Kidney (tissue), 14 donors: ENCODE data around the gene LDLRAD3. TPM values are rescaled to one million over a fixed set of nuclear protein-coding genes. Genes with fewer than 3 reads are reported as not detected.
A peak's percentile ranks its signal among the peaks of the same experiment; 100 is the strongest.

Experiments used
- DNase-seq, 5 donors: peaks; one replicate each; pipeline ENCODE4 v3.0.0-alpha.2; 2013 to 2020
- FAIRE-seq: peaks from 2 replicates; lab custom pipeline; 2012; peaks lifted over from hg19 to GRCh38; lab: Jason Lieb, UNC
- H3K27ac ChIP-seq, 2 donors: one replicate each; pipeline ENCODE4 v1.7.0; 2013; ENCODE audit warnings: low read depth in 2 of 2, low read length in 2 of 2, inconsistent platforms in 1 of 2
- H3K27me3 ChIP-seq: one replicate; pipeline ENCODE4 v1.7.1; 2013; ENCODE audit warnings: low read length, inconsistent platforms; ENCODE audit not compliant: control insufficient read depth, insufficient read depth
- H3K36me3 ChIP-seq, 3 donors: one replicate each; pipeline versions ENCODE4 v1.7.0 to v1.7.1; 2013; ENCODE audit warnings: low read length in 3 of 3, control low read depth in 1 of 3, inconsistent platforms in 1 of 3; ENCODE audit not compliant: insufficient read depth in 3 of 3, control insufficient read depth in 2 of 3
- H3K4me1 ChIP-seq, 3 donors: one replicate each; pipeline versions ENCODE4 v1.7.0 to v1.7.1; 2013; ENCODE audit warnings: low read length in 3 of 3, inconsistent platforms in 1 of 3, low read depth in 1 of 3; ENCODE audit not compliant: control insufficient read depth in 2 of 3, insufficient read depth in 2 of 3
- H3K4me3 ChIP-seq, 3 donors: one replicate each; pipeline versions ENCODE4 v1.7.0 to v1.8.1; 2013; ENCODE audit warnings: low read length in 3 of 3, control low read depth in 1 of 3, inconsistent platforms in 1 of 3
- H3K9ac ChIP-seq, 3 donors: one replicate each; pipeline versions ENCODE4 v1.7.0 to v1.7.1; 2013; ENCODE audit warnings: low read length in 3 of 3, control low read depth in 1 of 3, inconsistent platforms in 1 of 3
- H3K9me3 ChIP-seq, 3 donors: one replicate each; pipeline versions ENCODE4 v1.7.0 to v1.7.1; 2013; ENCODE audit warnings: low read length in 3 of 3, control low read depth in 1 of 3, inconsistent platforms in 1 of 3; ENCODE audit not compliant: control insufficient read depth in 2 of 3, insufficient read depth in 1 of 3
- CTCF ChIP-seq: IDR thresholded peaks from 3 replicates; pipeline ENCODE4 v1.5.1; 2012; ENCODE audit warnings: mild to moderate bottlenecking, moderate library complexity, borderline replicate concordance; ENCODE audit not compliant: insufficient read depth; ENCODE audit errors: extremely low read depth
- intact Hi-C: fragments of 100-400 bp; cut with DNase I; formaldehyde crosslinking; loops from one replicate; pipeline ENCODE4 v1.11.1; 2022
- polyA plus RNA-seq: library from polyadenylated mRNA; stranded (reverse); fragments of 350-450 nt; fragmentation: Illumina TruSeq; extraction: RNeasy Lipid Tissue Mini Kit (QIAGEN cat#74804); gene quantifications from one replicate; pipeline ENCODE4 v1.2.3, GENCODE V29; 2014; ENCODE audit warnings: low read depth, low replicate concordance; ENCODE audit not compliant: insufficient read depth
- total RNA-seq: library from RNA; stranded (reverse); fragmentation: NEBNext Ultra II Directional; extraction: Animal tissue kit (Norgen Biotek cat#: 25700); gene quantifications from one replicate; pipeline ENCODE4 v1.2.1, GENCODE V29; 2021
- donor health status: control.
- donor health status: control.
- donor health status: control.
- donor health status: control.
- donor health status: control.
- donor health status: DM: yes; HTN: yes; CAD: no.
- donor health status: Normal renal cell carcinoma (clear cell type).

LDLRAD3 gene
- total and polyA plus RNA-seq, 2 donors from 2014 or later: 1.2 to 14.2 TPM

GRCh38 chr11:36103933-36104530 is 160.2 kb downstream of the LDLRAD3 start:
- Histone ChIP-seq H3K4me3 (no peak overlapping the region), H3K27me3 (no peaks in the 10 kb centered on the region), H3K27ac (no peak overlapping the region), H3K9me3 (peaks cover 0 to 3% (median 0%) of the 10 kb centered on the region in 3 donors), H3K36me3 (no peaks in the 10 kb centered on the region), H3K9ac (no peak overlapping the region), H3K4me1 (no peaks in the 10 kb centered on the region)
- FAIRE-seq (no peak), DNase-seq (peak in 1 of 5 donors; percentile 6)
- intact Hi-C loops: no loop called here
- no peak for TF ChIP-seq CTCF

GRCh38 chr11:36104660-36104992 is 160.8 kb downstream of the LDLRAD3 start:
- Histone ChIP-seq H3K4me3 (no peak overlapping the region), H3K9ac (no peak overlapping the region), H3K36me3 (no peaks in the 10 kb centered on the region), H3K4me1 (no peaks in the 10 kb centered on the region), H3K9me3 (peaks cover 0 to 3% (median 0%) of the 10 kb centered on the region in 3 donors), H3K27ac (no peak overlapping the region), H3K27me3 (no peaks in the 10 kb centered on the region)
- intact Hi-C loops: no loop called here
- DNase-seq (peak in 1 of 5 donors; percentile 4), FAIRE-seq (no peak)
- TF ChIP-seq CTCF: no peak

DNA sequence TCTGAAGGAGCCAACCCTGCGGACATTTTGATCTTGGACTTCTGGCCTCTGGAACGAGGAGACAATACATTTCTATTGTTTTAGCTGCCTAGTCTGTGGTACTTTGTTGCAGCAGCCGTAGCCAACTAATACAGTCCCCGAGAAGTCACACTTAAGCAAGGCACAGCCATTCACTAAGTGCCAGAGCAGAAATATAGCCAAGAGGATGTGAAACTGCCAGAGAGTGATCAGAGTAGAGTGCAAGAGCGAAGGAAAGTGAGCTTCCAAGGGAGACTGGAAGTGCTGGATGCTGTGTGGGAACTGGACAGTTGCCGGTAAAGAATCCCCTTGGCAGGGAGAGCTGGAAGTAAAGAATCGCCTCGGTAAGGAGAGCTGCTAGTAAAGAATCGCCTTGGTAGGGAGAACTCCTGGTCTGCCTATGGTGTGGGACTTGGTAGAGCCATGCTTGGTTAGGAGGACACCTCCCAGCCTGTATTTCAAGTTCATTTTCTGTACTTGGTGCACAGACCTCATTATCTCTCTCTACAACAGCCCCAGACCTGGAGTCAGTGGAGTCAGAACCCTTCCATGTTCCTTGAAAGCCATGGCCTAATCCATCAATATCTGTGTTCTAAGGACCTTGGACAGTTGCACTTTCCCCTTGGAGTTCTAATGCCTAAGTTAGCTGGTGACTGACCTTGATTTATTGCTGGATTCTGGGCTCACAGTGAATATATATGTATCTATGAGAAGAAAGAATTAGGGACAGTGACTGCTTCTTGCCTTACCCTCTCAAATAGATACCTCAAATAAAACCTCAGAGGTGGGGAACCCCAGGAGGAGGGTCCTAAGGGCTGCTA is 162.1 kb downstream of the LDLRAD3 start:
- H3K9ac ChIP-seq: no peak overlapping the region
- FAIRE-seq: no peak

More for the DNA sequence above, 162.1 kb downstream of the LDLRAD3 start:
- no peak for TF ChIP-seq CTCF
- DNase-seq: peak in 1 of 5 donors; percentile 12
- Histone ChIP-seq H3K9me3 (peaks cover 0 to 3% (median 0%) of the 10 kb centered on the region in 3 donors), H3K36me3 (no peaks in the 10 kb centered on the region), H3K27ac (no peak overlapping the region), H3K27me3 (no peaks in the 10 kb centered on the region), H3K4me3 (no peak overlapping the region), H3K4me1 (no peaks in the 10 kb centered on the region)
- intact Hi-C loops: no loop called here
